Activated naive CD4-positive, alpha-beta T cell treated with anti-CD3 and anti-CD28 coated beads for 36 hours (primary cell): ENCODE measurements around the gene TCEA2. TPM values are rescaled to one million over a fixed set of nuclear protein-coding genes. Genes with fewer than 3 reads are reported as not detected.
A peak's percentile ranks its signal among the peaks of the same experiment; 100 is the strongest.

Source experiments
- CTCF ChIA-PET: fragments of 350-600 bp; sonication (Branson Sonifier 250); formaldehyde crosslinking; loops from one replicate; lab custom pipeline; 2021; ENCODE audit warnings: antibody characterized with exemption; lab: Charles Lee
- DNase-seq: peaks from one replicate; pipeline ENCODE4 v3.0.0-alpha.2; 2020
- H3K27ac Mint-ChIP-seq: one replicate; pipeline ENCODE4 v1.8.0; 2021; ENCODE audit warnings: mild to moderate bottlenecking, mixed read lengths
- H3K27me3 Mint-ChIP-seq: one replicate; pipeline ENCODE4 v1.8.0; 2021; ENCODE audit warnings: low read depth, mixed read lengths
- H3K36me3 Mint-ChIP-seq: one replicate; pipeline ENCODE4 v1.8.0; 2021; ENCODE audit warnings: low read depth, mixed read lengths
- H3K4me1 Mint-ChIP-seq: one replicate; pipeline ENCODE4 v1.8.0; 2021; ENCODE audit warnings: low read depth, mixed read lengths
- H3K4me3 Mint-ChIP-seq: one replicate; pipeline ENCODE4 v1.8.0; 2021; ENCODE audit warnings: mild to moderate bottlenecking, moderate library complexity, mixed read lengths
- H3K9me3 Mint-ChIP-seq: one replicate; pipeline ENCODE4 v1.8.0; 2021; ENCODE audit warnings: mixed read lengths
- intact Hi-C: fragments of 100-400 bp; cut with micrococcal nuclease; formaldehyde crosslinking; loops from one replicate; pipeline ENCODE4 v1.15.1; 2023
- total RNA-seq, 2 experiments: library from RNA; stranded (reverse); gene quantifications; one replicate each; pipeline ENCODE4 v1.2.3, GENCODE V29; 2021

TCEA2 gene
- 10 to 100 TPM; 16.7 to 18.2 TPM for total RNA-seq

- Mint-ChIP-seq H3K36me3 (no peaks in the 10 kb centered on the region), H3K9me3 (no peaks in the 10 kb centered on the region), H3K27me3 (no peaks in the 10 kb centered on the region), H3K27ac (peak within 1 kb of the TSS; percentile 54), H3K4me3 (peak within 1 kb of the TSS; percentile 89), H3K4me1 (peaks cover 47% of the 10 kb centered on the region)
- peak; percentile 98 for DNase-seq
- intact Hi-C loops, result loop anchor here (1.0 to 10.0 kb wide), 5 partner anchors 15 to 408 kb away; partner anchors contain the start of genes PRPF6, RTEL1, STMN3 and UCKL1
- CTCF ChIA-PET, result interaction anchor here (0.9 to 1.4 kb wide), 5 partner anchors 9 to 82 kb away, joined by 3 to 5 read pairs (median 3); partner anchors contain the start of genes PRPF6 and RGS19
Observed at GRCh38 chr20:64062596-64063388, at the start of gene TCEA2. Gene TCEA2 (plus strand): TSS chr20:64063198. CDS start chr20:64063313, 115 bp downstream.

GRCh38 chr20:64015635-64016034 lies 47.4 kb upstream of the TCEA2 start:
- peaks cover 18% of the 10 kb centered on the region for H3K4me1 Mint-ChIP-seq
- H3K9me3 Mint-ChIP-seq, result no peaks in the 10 kb centered on the region
- no peaks in the 10 kb centered on the region for H3K27me3 Mint-ChIP-seq
- peaks cover 50% of the 10 kb centered on the region for H3K36me3 Mint-ChIP-seq
- no peak for DNase-seq
- H3K27ac Mint-ChIP-seq, result no peak overlapping the region
- CTCF ChIA-PET, result no interaction called here
- intact Hi-C loops, result no loop called here
- H3K4me3 Mint-ChIP-seq, result no peak overlapping the region

- Mint-ChIP-seq H3K27me3 (no peaks in the 10 kb centered on the region), H3K36me3 (peaks cover 46% of the 10 kb centered on the region), H3K4me3 (no peak overlapping the region), H3K9me3 (no peaks in the 10 kb centered on the region), H3K27ac (no peak overlapping the region), H3K4me1 (no peaks in the 10 kb centered on the region)
- intact Hi-C loops, result no loop called here
- CTCF ChIA-PET, result no interaction called here
- no peak for DNase-seq
Observed at GRCh38 chr20:64021124-64021975, 41.6 kb upstream of the TCEA2 start.

GRCh38 chr20:64022671-64023360 lies 40.2 kb upstream of the TCEA2 start:
- Mint-ChIP-seq H3K36me3 (peaks cover 44% of the 10 kb centered on the region), H3K9me3 (no peaks in the 10 kb centered on the region), H3K27me3 (no peaks in the 10 kb centered on the region), H3K4me1 (no peaks in the 10 kb centered on the region), H3K4me3 (no peak overlapping the region), H3K27ac (no peak overlapping the region)
- no peak for DNase-seq
- intact Hi-C loops, result no loop called here
- CTCF ChIA-PET, result interaction anchor here (1.0 kb wide), 1 partner anchor 14 kb away, joined by 4 read pairs; the partner anchor contains the start of gene C20orf204

- H3K36me3 Mint-ChIP-seq, result peaks cover 39% of the 10 kb centered on the region
- H3K27me3 Mint-ChIP-seq, result no peaks in the 10 kb centered on the region
- no peaks in the 10 kb centered on the region for H3K4me1 Mint-ChIP-seq
- no peak for DNase-seq
- CTCF ChIA-PET, result interaction anchor here (1.0 kb wide), 1 partner anchor 13 kb away, joined by 4 read pairs; the partner anchor contains the start of gene C20orf204
- H3K9me3 Mint-ChIP-seq, result no peaks in the 10 kb centered on the region
- intact Hi-C loops, result no loop called here
- H3K27ac Mint-ChIP-seq, result no peak overlapping the region
- no peak overlapping the region for H3K4me3 Mint-ChIP-seq
Observed at GRCh38 chr20:64023361-64024140, 39.4 kb upstream of the TCEA2 start.

GRCh38 chr20:64024141-64024990 lies 38.6 kb upstream of the TCEA2 start:
- DNase-seq, result no peak
- Mint-ChIP-seq H3K36me3 (peaks cover 35% of the 10 kb centered on the region), H3K4me3 (no peak overlapping the region), H3K27ac (no peak overlapping the region), H3K9me3 (no peaks in the 10 kb centered on the region), H3K4me1 (no peaks in the 10 kb centered on the region), H3K27me3 (no peaks in the 10 kb centered on the region)
- intact Hi-C loops, result no loop called here
- CTCF ChIA-PET, result interaction anchor here (1.4 kb wide), 1 partner anchor 15 kb away, joined by 3 read pairs; no protein-coding TSS in a partner anchor

- CTCF ChIA-PET, result interaction anchor here (1.4 kb wide), 1 partner anchor 14 kb away, joined by 3 read pairs; no protein-coding TSS in a partner anchor
- H3K4me3 Mint-ChIP-seq, result no peak overlapping the region
- H3K36me3 Mint-ChIP-seq, result peaks cover 39% of the 10 kb centered on the region
- H3K9me3 Mint-ChIP-seq, result no peaks in the 10 kb centered on the region
- no peaks in the 10 kb centered on the region for H3K27me3 Mint-ChIP-seq
- no peak for DNase-seq
- H3K27ac Mint-ChIP-seq, result no peak overlapping the region
- intact Hi-C loops, result no loop called here
- no peaks in the 10 kb centered on the region for H3K4me1 Mint-ChIP-seq
Observed at GRCh38 chr20:64025101-64025825, 37.7 kb upstream of the TCEA2 start.

- intact Hi-C loops, result no loop called here
- Mint-ChIP-seq H3K27ac (no peak overlapping the region), H3K4me3 (no peak overlapping the region), H3K4me1 (no peaks in the 10 kb centered on the region), H3K9me3 (no peaks in the 10 kb centered on the region), H3K36me3 (peaks cover 42% of the 10 kb centered on the region), H3K27me3 (no peaks in the 10 kb centered on the region)
- DNase-seq, result no peak
- CTCF ChIA-PET, result interaction anchor here (1.4 kb wide), 1 partner anchor 13 kb away, joined by 3 read pairs; no protein-coding TSS in a partner anchor
Observed at GRCh38 chr20:64025826-64026412, 37.1 kb upstream of the TCEA2 start.

- CTCF ChIA-PET, result interaction anchor here (2.0 kb wide), 1 partner anchor 11 kb away, joined by 9 read pairs; no protein-coding TSS in a partner anchor
- H3K4me3 Mint-ChIP-seq, result no peak overlapping the region
- DNase-seq, result no peak
- no peaks in the 10 kb centered on the region for H3K27me3 Mint-ChIP-seq
- no peaks in the 10 kb centered on the region for H3K4me1 Mint-ChIP-seq
- intact Hi-C loops, result no loop called here
- H3K27ac Mint-ChIP-seq, result peak overlapping the region; percentile 16
- no peaks in the 10 kb centered on the region for H3K9me3 Mint-ChIP-seq
- peaks cover 30% of the 10 kb centered on the region for H3K36me3 Mint-ChIP-seq
Observed at GRCh38 chr20:64027981-64028685, 34.9 kb upstream of the TCEA2 start.
